K562 (cell line): Measurements from ENCODE around the gene SDS. TPM values are rescaled to one million over a fixed set of nuclear protein-coding genes. Genes with fewer than 3 reads are reported as not detected.

Experiments
- ATF3 ChIP-seq, 2 experiments: fragments of 450-650 bp in 1 of 2; sonication (generic) in 1 of 2; formaldehyde crosslinking in 1 of 2; IDR thresholded peaks in 1 of 2; conservative IDR thresholded peaks in 1 of 2; 2 replicates each; pipeline versions ENCODE4 v1.6.1 to v1.8.1; 2016 to 2023; ENCODE audit warnings: mild to moderate bottlenecking in 2 of 2, moderate library complexity in 2 of 2, inconsistent platforms in 1 of 2, missing genetic modification reagents in 1 of 2
- CCAR2 ChIP-seq: fragments of 200-400 bp; formaldehyde crosslinking; IDR thresholded peaks from 2 replicates; pipeline ENCODE4 v1.6.1; 2017; ENCODE audit warnings: mild to moderate bottlenecking, low read depth, low read length
- CEBPZ ChIP-seq: fragments of 150-350 bp; IDR thresholded peaks from 2 replicates; pipeline ENCODE4 v1.6.1; 2014; ENCODE audit warnings: low read depth, mild to moderate bottlenecking, low read length, borderline replicate concordance
- CLOCK ChIP-seq: fragments of 250-450 bp; sonication (Bioruptor Pico); IDR thresholded peaks from 2 replicates; pipeline ENCODE4 v1.4.0; 2020; ENCODE audit warnings: mild to moderate bottlenecking, moderate library complexity, borderline replicate concordance
- ELK1 ChIP-seq: sonication (generic); formaldehyde crosslinking; IDR thresholded peaks from 2 replicates; pipeline ENCODE4 v1.8.1; 2022; ENCODE audit warnings: missing genetic modification reagents
- FOSL1 ChIP-seq: fragments of 200-800 bp; sonication (Bioruptor generic); conservative IDR thresholded peaks from 2 replicates; pipeline ENCODE4 v1.6.1; 2016; ENCODE audit warnings: missing genetic modification characterization, missing compliant biosample characterization
- FOXJ3 ChIP-seq: sonication (generic); formaldehyde crosslinking; IDR thresholded peaks from 2 replicates; pipeline ENCODE4 v1.4.0; 2020; ENCODE audit warnings: mild to moderate bottlenecking, missing genetic modification reagents
- KDM1A ChIP-seq, 2 experiments: fragments of 450-650 bp; IDR thresholded peaks; 2 replicates each; pipeline ENCODE4 v1.6.1; 2016; ENCODE audit warnings: mild to moderate bottlenecking in 2 of 2
- NR2F6 ChIP-seq: fragments of 450-650 bp; formaldehyde crosslinking; IDR thresholded peaks from 2 replicates; pipeline ENCODE4 v1.4.0; 2020; ENCODE audit warnings: mild to moderate bottlenecking
- RAD21 ChIP-seq, 2 experiments: fragments of 250-450 bp in 1 of 2; fragments of 450-650 bp in 1 of 2; sonication (Bioruptor Pico) in 1 of 2; formaldehyde crosslinking in 1 of 2; IDR thresholded peaks in 1 of 2; conservative IDR thresholded peaks in 1 of 2; 2 replicates each; pipeline versions ENCODE4 v1.4.0 to v1.8.0; 2020 to 2022; ENCODE audit warnings: mild to moderate bottlenecking in 2 of 2, moderate library complexity in 1 of 2
- RB1 ChIP-seq: fragments of 450-650 bp; IDR thresholded peaks from 2 replicates; pipeline ENCODE4 v1.6.1; 2017; ENCODE audit warnings: low read depth, mild to moderate bottlenecking
- RCOR1 ChIP-seq, 2 experiments: IDR thresholded peaks; 2 replicates each; pipeline ENCODE4 v1.6.1; 2012; ENCODE audit warnings: low read depth in 2 of 2, low read length in 2 of 2, borderline replicate concordance in 1 of 2, improper control_type of control experiment in 1 of 2
- SMAD4 ChIP-seq: fragments of 250-450 bp; sonication (Bioruptor Pico); conservative IDR thresholded peaks from 2 replicates; pipeline ENCODE4 v1.8.0; 2021; ENCODE audit warnings: inconsistent platforms, mild to moderate bottlenecking, moderate library complexity
- TRIM28 ChIP-seq: fragments of 450-650 bp; IDR thresholded peaks from 2 replicates; pipeline ENCODE4 v1.6.1; 2017
- ZBTB1 ChIP-seq: sonication (generic); formaldehyde crosslinking; IDR thresholded peaks from 2 replicates; pipeline ENCODE4 v1.8.1; 2023; ENCODE audit warnings: missing genetic modification reagents, low read depth, mild to moderate bottlenecking, borderline replicate concordance
- ZFPM2 ChIP-seq: fragments of 250-450 bp; sonication (Bioruptor Pico); IDR thresholded peaks from 2 replicates; pipeline ENCODE4 v1.5.1; 2022; ENCODE audit warnings: mild to moderate bottlenecking
- ZNF217 ChIP-seq: sonication (generic); formaldehyde crosslinking; IDR thresholded peaks from 2 replicates; pipeline ENCODE4 v1.8.0; 2022; ENCODE audit warnings: mild to moderate bottlenecking, missing genetic modification reagents
- polyA plus RNA-seq, 8 experiments: library from polyadenylated mRNA; depleted of rRNA in 4 of 8; stranded (reverse) in 5 of 8; unstranded in 3 of 8; fragments of >200 nt; fragmentation: Nextera tagmentation in 2 of 8; fragmentation: Illumina TruSeq in 1 of 8; extraction: Ambion mirVana in 2 of 8; extraction: Trizol in 1 of 8; gene quantifications; 2 replicates each; pipeline versions ENCODE4 v1.2.1 to v1.2.3, GENCODE V29; 2011 to 2014; ENCODE audit warnings: inconsistent platforms in 1 of 8, missing spikeins in 1 of 8
- total RNA-seq, 7 experiments: library from RNA; depleted of rRNA in 6 of 7; stranded (reverse); fragments of >200 nt in 6 of 7; fragmentation: Illumina TruSeq in 2 of 7; extraction: Trizol in 2 of 7; gene quantifications; 2 replicates each; pipeline versions ENCODE4 v1.2.1 to v1.2.3, GENCODE V29; 2011 to 2021; ENCODE audit warnings: low replicate concordance in 1 of 7

Gene SDS
- total and polyA plus RNA-seq, 9 of the 15 experiments (the other 6 are each of a cell fraction or from before 2014, with no cell fraction given): 0.07 to 1.1 (median 0.12) TPM; not detected in 1

- TF ChIP-seq CCAR2 (no peak), RAD21 (CRISPR knock-in tag; conservative IDR thresholded peaks at IDR 0.05 in 1 of 2, IDR thresholded peaks at IDR 0.05 in 1 of 2) (no peak), FOSL1 (tag) (no peak), RCOR1 (IDR thresholded peaks at IDR 0.05; ENCODE audit: borderline replicate concordance in 1 of 2, low read depth in 2 of 2, low read length in 2 of 2) (peak in 1 of 2 experiments; percentile 39; a peak in 1 of 4 replicates), FOXJ3 (CRISPR knock-in tag) (no peak), ZFPM2 (no peak), ELK1 (no peak), TRIM28 (no peak), CLOCK (no peak), CEBPZ (no peak), ZBTB1 (CRISPR knock-in tag) (0 out of 2 replicates have a peak, but pooled peaks have one; percentile 23), ZNF217 (no peak), SMAD4 (CRISPR knock-in tag) (no peak), ATF3 (IDR thresholded peaks at IDR 0.05) (no peak), ATF3 (CRISPR knock-in tag; conservative IDR thresholded peaks at IDR 0.05) (no peak), RB1 (no peak), NR2F6 (CRISPR knock-in tag) (no peak), KDM1A (IDR thresholded peaks at IDR 0.05) (peak; percentile 54; a peak in 2 of 4 replicates)
Measured at GRCh38 chr12:113402586-113403260, 964 bp downstream of the SDS start (continued).
